ENCODE results near the gene OSBPL6.
A peak's percentile ranks its signal among the peaks of the same experiment; 100 is the strongest.
"Not testable (repeated sequence)": the region's sequence is repeated elsewhere in the genome, so short reads cannot be mapped to it uniquely, and the experiment has no call there.

Gene OSBPL6

GRCh38 chr2:178401994-178402437, 207.7 kb downstream of the OSBPL6 start:
- H3K4me3 ChIP-seq (ENCODE audit: low read depth, low read length), result no peak overlapping the region
- DNase-seq (ENCODE audit: low read depth), result peak; percentile 26
- no peak for TF ChIP-seq MYC (IDR thresholded peaks at IDR 0.05; ENCODE audit: low read depth, low read length)

- H3K4me3 ChIP-seq (ENCODE audit: low read depth, low read length), result no peak overlapping the region
- TF ChIP-seq POLR2A (IDR thresholded peaks at IDR 0.05; ENCODE audit: extremely low read depth, insufficient read length) (no peak), CTCF (IDR thresholded peaks at IDR 0.05; ENCODE audit: low read depth, low read length) (no peak), MYC (IDR thresholded peaks at IDR 0.05; ENCODE audit: low read depth, low read length) (no peak), MAX (IDR thresholded peaks at IDR 0.05; ENCODE audit: low read depth, low read length) (no peak)
- DNase-seq (ENCODE audit: low read depth), result peak; percentile 16
Observed at GRCh38 chr2:178403671-178404306, 209.5 kb downstream of the OSBPL6 start.

- no peak overlapping the region for H3K4me3 ChIP-seq (ENCODE audit: low read depth, low read length)
Observed at GRCh38 chr2:178404368-178404767, 210.1 kb downstream of the OSBPL6 start.

GRCh38 chr2:178409261-178409660, 214.9 kb downstream of the OSBPL6 start:
- no peak for DNase-seq (ENCODE audit: low read depth)
- TF ChIP-seq MYC (IDR thresholded peaks at IDR 0.05; ENCODE audit: low read depth, low read length) (no peak), MAX (IDR thresholded peaks at IDR 0.05; ENCODE audit: low read depth, low read length) (no peak), POLR2A (IDR thresholded peaks at IDR 0.05; ENCODE audit: extremely low read depth, insufficient read length) (no peak), CTCF (IDR thresholded peaks at IDR 0.05; ENCODE audit: low read depth, low read length) (no peak)
- H3K4me3 ChIP-seq (ENCODE audit: low read depth, low read length), result no peak overlapping the region

More at GRCh38 chr2:178404368-178404767, 210.1 kb downstream of the OSBPL6 start:
- DNase-seq (ENCODE audit: low read depth), result peak; percentile 88
- TF ChIP-seq CTCF (IDR thresholded peaks at IDR 0.05; ENCODE audit: low read depth, low read length) (no peak), MYC (IDR thresholded peaks at IDR 0.05; ENCODE audit: low read depth, low read length) (peak; percentile 63; the same call in 1 of the 2 replicates), MAX (IDR thresholded peaks at IDR 0.05; ENCODE audit: low read depth, low read length) (peak; percentile 56; the same call in 1 of the 2 replicates), POLR2A (IDR thresholded peaks at IDR 0.05; ENCODE audit: extremely low read depth, insufficient read length) (no peak)

GRCh38 chr2:178412047-178412446, 217.7 kb downstream of the OSBPL6 start:
- DNase-seq (ENCODE audit: low read depth), result no peak
- no peak for TF ChIP-seq MAX (IDR thresholded peaks at IDR 0.05; ENCODE audit: low read depth, low read length)
- TF ChIP-seq MYC (IDR thresholded peaks at IDR 0.05; ENCODE audit: low read depth, low read length), result no peak
- no peak for TF ChIP-seq POLR2A (IDR thresholded peaks at IDR 0.05; ENCODE audit: extremely low read depth, insufficient read length)
- no peak for TF ChIP-seq CTCF (IDR thresholded peaks at IDR 0.05; ENCODE audit: low read depth, low read length)
- no peak overlapping the region for H3K4me3 ChIP-seq (ENCODE audit: low read depth, low read length)

GRCh38 chr2:178412453-178412852, 218.1 kb downstream of the OSBPL6 start:
- H3K4me3 ChIP-seq (ENCODE audit: low read depth, low read length); DNase-seq (ENCODE audit: low read depth): not testable (repeated sequence)

Data from NB4 (cell line).